HG02885 (cell line): Measurements from ENCODE around the gene CDH20.

Experiments
- ATAC-seq: cut with Tn5 transposase; IDR thresholded peaks from one replicate; pipeline ENCODE4 v1.9.1; 2021; ENCODE audit warnings: mild to moderate bottlenecking; ENCODE audit not compliant: unreplicated experiment, poor library complexity

Gene CDH20

GRCh38 chr18:61333271-61333745 lies at the start of gene CDH20:
CDH20 (plus strand) TSS chr18:61333430.
- ATAC-seq, result no peak

GRCh38 chr18:61284039-61284438 lies 49.2 kb upstream of the CDH20 start:
- ATAC-seq, result no peak

- no peak for ATAC-seq
Observed at GRCh38 chr18:61285777-61286176, 47.5 kb upstream of the CDH20 start.

- ATAC-seq, result no peak
Observed at GRCh38 chr18:61286867-61287266, 46.4 kb upstream of the CDH20 start.

- ATAC-seq, result no peak
Observed at GRCh38 chr18:61290616-61291015, 42.6 kb upstream of the CDH20 start.

GRCh38 chr18:61292280-61293035 lies 40.8 kb upstream of the CDH20 start:
- no peak for ATAC-seq

- ATAC-seq, result no peak
Observed at GRCh38 chr18:61295153-61295552, 38.1 kb upstream of the CDH20 start.

GRCh38 chr18:61308004-61308403 lies 25.2 kb upstream of the CDH20 start:
- no peak for ATAC-seq

- ATAC-seq, result no peak
Observed at GRCh38 chr18:61308795-61309393, 24.3 kb upstream of the CDH20 start.

GRCh38 chr18:61322265-61322873 lies 10.9 kb upstream of the CDH20 start:
- peak; percentile 98 for ATAC-seq

- no peak for ATAC-seq
Observed at GRCh38 chr18:61323951-61324350, 9.3 kb upstream of the CDH20 start.

GRCh38 chr18:61326407-61326806 lies 6.8 kb upstream of the CDH20 start:
- no peak for ATAC-seq

GRCh38 chr18:61329398-61329797 lies 3.8 kb upstream of the CDH20 start:
- ATAC-seq, result no peak

GRCh38 chr18:61331051-61331450 lies 2.2 kb upstream of the CDH20 start:
- no peak for ATAC-seq

GRCh38 chr18:61333746-61334490 lies 688 bp downstream of the CDH20 start:
- ATAC-seq, result no peak

GRCh38 chr18:61334491-61334850 lies 1.2 kb downstream of the CDH20 start:
- ATAC-seq, result no peak

- ATAC-seq, result no peak
Observed at GRCh38 chr18:61334951-61335683, 1.9 kb downstream of the CDH20 start.

GRCh38 chr18:61335684-61336555 lies 2.7 kb downstream of the CDH20 start:
- ATAC-seq, result no peak

- no peak for ATAC-seq
Observed at GRCh38 chr18:61336766-61337165, 3.5 kb downstream of the CDH20 start.
